Hematopoietic multipotent progenitor cell treated with erythropoietin and hydrocortisone succinate and interleukin-3 and kit ligand, for 17 days (in vitro differentiated cells): ENCODE results near the gene KLHL34.

Experiments
- DNase-seq: peaks from one replicate; pipeline ENCODE4 v3.0.0-alpha.2; 2015; ENCODE audit warnings: low spot score

Gene KLHL34, protein sequence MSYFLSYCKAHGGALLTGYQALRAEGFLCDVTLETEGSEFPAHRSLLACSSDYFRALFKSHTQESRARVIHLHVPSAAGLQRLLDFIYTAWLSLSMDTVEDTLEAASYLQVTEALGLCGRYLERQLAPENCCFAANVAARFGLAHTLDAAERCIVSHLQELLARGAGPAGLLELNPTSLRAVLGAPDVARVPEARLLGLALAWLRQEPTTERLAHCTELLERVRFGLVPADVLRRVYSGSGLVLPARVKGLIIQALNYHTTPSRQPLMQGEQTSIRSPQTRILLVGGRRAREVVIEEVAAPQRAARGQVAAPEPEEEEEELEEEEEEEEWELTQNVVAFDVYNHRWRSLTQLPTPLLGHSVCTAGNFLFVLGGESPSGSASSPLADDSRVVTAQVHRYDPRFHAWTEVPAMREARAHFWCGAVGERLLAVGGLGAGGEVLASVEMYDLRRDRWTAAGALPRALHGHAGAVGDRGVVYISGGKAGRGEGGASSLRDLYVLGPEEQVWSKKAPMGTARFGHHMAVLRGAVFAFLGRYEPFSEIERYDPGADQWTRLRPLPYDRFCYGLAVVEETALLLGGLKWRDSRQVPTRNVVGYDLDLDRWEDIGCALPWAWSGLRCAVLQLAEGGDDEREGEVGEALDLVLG

DNA sequence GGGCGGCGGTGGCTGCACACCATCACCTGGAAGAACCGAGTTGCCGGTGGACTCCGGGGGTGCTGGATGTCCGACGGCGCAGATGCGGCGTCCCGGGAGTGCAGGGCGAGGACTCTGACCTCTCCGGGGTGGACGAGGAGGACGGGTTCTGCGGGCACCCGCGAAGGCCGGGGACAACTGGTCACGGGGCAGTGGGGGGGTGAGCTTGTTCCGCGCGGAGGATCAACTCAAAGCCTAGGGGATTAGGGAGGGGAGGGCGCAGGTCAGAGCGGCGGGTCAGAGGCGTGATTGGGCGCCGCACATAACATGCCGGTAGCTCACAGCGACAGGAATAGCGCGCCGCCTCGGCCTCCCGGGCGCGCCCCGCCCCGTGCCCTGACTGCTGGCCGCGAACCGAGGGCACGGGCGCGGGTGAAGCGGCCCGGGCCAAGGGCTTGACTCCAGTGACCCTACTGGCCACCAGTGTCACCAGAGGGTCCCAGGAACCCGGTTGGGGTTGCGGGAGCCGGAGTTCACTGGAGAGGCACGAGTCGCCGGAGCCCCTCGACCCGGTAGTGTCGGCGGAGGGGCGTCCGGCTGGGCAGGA, at the start of gene KLHL34:
Gene KLHL34, minus strand, starts transcription at position 179 of the 586 bp plus-strand sequence. CDS start 542 bp downstream, outside the sequence.
- no peak for DNase-seq

DNA sequence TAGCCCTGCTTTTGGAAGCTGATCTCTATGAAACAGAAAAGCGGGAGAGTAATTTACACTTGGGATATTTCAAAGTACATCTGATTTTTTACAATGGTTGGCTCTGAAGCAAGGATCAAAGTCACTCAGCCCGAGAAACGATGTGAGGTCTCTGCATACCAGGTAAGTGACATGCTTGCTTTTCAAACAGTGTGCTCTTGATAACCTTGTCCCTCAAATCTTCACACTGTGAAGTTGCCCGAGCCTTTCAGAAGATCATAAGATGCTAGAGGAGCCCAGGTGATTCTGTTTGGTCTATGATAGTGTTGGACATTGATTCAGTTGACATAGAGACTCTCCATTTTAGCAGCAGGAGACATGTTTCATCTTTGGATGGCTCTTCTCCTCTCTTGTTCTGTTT, 47.1 kb upstream of the KLHL34 start:
- DNase-seq, result no peak

DNA sequence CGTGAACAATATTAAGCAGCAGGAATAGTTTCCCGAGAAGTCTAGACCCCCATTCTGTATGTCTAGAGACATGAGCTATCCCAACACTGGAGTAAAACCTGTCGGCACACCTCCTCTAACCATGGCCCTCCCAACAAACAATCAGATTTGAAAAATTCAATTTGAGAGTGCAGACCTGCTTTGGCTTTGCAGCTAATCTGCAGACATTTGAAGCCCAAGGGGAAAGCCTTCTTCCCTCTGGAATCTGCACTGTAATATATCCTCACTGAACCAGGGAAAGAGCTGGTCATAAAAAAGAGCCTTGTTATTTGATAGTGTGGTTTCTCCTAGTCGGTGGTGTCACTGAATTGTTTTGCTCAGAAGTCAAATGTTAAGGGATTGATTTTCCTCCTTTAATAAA, 44.6 kb upstream of the KLHL34 start:
- DNase-seq, result no peak

DNA sequence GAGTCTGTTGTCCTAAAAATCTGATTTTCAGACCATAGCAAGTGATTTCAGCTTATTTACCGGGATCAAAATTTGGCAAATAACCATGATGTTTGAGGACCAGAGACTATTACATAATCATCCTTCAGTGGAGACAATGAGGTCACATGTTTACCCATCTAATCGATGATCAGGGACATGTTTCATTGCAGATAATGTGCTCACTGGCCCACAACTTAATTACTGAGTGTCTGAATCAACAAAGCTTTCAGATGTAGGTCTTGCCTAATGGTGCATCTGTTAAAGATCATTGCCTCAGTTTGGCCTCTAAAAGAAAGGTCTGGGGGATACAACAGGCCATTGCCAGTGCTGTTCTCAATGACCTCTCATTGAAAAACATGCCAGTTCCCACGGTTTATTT, 42.8 kb upstream of the KLHL34 start:
- no peak for DNase-seq

DNA sequence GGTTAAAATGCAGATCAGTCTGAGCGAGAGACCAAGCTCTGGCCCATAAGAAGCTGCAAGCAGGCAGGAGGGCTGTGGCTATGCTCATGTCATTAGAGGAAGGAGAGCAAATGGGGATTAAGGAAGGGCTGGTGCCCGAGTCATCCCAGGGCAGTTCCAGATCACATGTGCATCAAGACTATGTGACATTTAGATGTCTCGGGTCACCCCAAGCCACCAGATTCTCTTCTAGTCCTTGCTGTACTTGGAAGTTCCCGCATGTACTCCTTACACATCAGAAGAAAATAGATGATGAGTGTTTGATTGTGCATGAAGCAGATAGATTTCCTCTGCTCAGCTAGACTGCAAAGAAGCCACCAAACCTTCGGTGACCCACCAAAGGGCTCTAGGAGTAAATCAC, 42.1 kb upstream of the KLHL34 start:
- DNase-seq, result no peak

DNA sequence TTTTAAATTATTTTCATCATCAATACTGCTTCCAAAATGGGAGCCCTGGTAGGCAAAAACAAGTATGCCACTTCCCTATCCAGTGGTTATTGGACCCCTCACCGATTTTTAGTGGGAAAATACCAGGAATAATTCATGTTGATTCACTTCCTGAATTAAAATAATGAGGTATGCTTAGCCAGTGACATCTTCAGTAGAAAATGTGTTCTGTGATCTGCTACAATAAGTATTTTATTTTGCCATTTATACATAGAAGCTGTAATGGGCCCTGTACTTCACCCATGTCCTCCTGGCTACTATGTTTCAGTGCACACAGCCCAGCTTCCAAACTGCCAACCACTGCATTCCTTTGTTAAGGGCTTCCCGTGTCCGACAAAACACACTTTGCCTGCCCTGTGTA, 41.0 kb upstream of the KLHL34 start:
- no peak for DNase-seq

DNA sequence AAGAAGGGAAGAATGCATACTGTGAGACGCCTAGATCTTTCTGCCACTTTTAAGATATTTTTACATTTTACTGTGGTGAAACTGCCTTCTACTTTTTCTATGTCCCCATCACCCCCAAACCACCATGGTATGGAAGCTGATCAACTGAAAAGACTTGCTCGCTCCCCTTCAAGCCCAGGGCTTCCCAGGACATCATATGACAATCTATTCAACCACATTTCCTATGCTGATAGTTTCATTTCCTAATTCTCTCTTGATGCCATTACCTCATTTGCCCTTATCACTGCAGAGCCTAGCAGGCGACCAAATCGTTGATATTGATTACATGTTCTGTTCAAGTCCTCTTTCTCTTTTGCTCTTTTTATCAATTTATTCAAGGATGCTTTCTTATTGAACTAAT, 40.1 kb upstream of the KLHL34 start:
- no peak for DNase-seq

DNA sequence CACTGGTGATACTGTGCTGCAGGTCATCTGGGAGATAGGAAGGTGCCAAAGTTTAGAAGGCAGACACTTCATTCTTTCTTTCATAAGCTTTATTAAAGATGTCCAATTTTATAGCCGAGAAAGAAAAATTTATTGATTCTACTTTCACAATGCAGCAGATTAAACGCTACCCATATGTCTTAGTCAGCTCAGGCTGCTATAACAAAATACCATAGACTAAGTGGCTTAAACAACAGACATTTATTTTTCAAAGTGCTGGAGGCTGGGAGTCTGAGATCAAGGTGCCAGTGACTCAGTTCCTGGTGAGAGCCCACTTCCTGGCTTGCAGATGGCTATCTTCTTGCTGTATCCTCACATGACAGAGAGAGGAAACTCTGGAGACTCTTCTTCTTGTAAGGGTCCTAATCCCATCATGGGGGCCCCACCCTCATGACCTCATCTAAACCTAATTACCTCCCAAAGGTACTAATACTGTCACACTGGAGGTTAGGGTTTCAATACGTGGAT, 33.4 kb upstream of the KLHL34 start:
- no peak for DNase-seq

DNA sequence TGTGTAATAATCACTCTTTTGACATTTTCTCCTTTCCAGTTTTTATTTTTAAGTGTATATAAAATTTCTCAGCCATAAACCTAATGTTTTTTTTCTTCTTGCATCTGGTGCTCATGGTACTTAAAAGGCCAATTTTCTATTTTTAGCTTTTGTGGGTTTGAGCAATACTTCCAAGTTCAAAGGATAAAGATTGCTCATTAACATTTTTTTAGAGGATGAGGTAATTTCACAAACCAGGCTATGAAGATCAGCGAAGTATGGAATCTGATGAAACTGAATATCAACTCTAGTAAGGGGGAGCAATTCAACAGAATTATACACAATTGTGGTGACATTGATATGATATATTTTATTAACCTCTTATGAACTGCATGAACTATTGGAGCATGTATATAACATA, 25.8 kb upstream of the KLHL34 start:
- no peak for DNase-seq

DNA sequence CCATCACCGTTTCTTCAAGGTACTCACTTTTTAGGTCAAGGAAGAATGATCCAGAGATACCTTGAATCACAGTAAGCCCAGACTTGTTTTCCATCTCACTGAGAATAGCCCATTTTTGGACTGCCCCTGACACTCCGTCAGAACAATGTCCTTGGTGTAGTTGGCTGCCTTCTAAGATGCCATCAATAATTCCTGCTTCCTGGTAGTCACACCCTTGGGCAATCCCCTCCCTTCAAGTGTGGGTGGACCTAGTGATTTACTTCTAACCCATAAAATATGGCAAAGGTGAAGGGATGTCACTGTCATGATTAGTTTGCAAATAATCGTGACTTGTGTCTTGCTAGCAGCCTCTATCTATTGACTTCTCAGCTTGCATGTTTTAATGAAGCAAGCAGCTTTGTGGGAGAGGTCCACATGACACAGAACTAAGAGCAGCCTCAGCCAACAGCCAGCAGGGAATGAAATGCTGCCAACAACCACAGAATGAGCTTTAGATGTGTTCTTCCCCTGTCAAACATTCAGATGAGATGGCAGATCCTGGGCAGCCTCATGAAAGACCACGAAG, 20.0 kb upstream of the KLHL34 start:
- DNase-seq, result no peak

DNA sequence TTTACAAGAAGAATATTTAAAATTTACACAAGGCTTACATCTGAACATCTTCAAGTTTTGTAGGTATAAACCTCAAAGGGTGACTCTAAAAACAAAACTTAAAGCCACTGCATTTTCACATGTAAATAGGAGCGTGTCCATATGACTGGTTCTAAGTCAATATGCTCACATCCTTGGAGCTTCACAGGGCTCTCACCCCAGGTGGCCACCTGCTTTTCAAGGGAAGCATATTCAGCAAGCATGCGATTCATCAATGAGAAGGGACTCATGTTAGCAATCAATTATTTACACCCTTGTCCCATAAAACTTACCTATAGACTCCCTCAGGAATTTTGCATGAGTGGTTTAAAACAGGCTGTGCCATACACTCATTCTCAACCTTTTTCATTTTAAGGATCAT, 17.8 kb upstream of the KLHL34 start:
- no peak for DNase-seq

DNA sequence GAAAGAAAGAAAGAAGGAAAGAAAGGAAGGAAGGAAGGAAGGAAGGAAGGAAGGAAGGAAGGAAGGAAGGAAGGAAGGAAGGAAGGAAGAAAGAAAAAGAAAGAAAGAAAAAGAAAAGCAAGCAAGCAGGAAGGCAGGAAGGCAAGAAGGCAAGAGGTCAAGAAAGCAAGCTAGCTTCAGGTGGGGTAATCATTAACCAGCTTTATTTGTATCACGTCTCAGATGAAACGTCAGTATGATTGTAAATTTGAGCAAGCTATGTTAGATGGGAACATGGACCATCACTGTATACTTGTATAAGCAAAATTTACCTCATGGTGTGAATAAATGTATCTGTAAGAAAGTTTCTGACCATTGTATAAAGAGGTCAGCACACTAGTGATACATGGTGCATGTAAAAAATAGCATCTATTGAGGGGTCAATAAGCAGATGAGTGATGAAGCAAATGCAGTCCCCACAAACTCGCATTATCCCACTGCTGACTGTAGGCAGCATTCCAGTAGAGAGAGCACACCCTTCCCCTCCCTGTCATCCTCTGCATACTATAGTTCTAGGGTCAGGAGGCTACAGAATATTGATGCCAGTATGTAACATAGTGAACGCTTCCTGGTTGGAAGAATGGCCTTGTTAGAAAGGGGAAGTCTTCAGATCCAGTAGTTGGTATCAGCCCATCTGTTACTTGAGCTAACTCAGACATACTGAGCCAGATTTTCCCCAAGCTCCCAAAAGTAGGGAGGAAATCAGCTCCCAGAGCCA, 16.5 kb upstream of the KLHL34 start:
- DNase-seq, result no peak

DNA sequence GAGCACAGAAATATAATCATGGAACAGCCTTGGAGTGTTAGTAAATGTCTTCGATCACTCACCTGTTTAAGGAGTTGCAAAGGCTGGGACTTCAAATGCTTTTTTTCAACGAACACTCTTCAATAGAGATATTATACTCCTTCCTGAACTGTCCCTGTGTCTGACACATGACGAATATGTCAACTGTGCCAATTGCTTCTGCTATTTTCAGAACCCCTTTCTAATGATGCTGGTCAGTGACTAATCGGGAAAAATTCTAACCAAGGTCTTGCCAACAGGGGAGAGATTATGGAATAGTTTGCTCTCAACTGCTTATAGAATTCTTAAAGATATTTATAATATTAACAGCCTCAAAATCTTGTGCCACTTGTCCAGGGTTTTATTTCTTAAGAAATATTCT, 8.5 kb upstream of the KLHL34 start:
- no peak for DNase-seq

DNA sequence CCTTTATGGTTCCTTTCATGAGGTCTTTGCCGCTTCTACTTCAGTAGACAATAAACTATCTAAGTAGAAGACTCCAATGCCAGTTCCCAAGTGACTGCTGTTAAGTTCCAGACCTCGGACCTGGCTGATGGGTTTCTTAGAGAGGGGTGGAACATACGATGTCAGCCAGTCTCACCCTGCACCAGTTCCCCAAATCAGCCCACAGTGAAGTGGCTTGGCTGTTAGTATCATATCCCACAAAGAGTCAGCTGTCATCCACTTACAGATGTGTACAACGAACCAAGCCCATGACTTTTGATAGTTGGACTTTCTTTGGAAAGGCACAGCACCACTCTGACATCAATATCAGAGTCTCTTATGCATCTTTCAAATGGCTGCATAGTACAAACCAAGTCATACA, 8.1 kb upstream of the KLHL34 start:
- DNase-seq, result no peak

DNA sequence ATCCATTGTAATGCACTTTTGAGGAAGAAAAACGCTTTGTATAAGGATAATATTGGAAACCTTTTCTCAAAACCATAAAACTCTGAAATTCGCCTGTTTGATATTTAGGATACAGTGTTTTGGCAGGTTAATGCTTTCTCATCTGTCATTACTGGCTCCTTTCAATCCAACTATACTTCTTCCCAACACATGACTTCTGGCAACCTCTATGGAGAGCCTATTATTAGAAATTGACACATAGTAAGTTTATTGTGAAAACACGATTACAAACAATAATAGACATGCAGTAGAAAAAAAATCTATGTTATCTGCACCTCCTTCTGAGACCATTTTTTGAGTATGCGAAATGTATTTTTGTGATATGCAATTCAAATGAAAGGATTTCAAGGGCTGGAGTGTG, 4.6 kb upstream of the KLHL34 start:
- no peak for DNase-seq

DNA sequence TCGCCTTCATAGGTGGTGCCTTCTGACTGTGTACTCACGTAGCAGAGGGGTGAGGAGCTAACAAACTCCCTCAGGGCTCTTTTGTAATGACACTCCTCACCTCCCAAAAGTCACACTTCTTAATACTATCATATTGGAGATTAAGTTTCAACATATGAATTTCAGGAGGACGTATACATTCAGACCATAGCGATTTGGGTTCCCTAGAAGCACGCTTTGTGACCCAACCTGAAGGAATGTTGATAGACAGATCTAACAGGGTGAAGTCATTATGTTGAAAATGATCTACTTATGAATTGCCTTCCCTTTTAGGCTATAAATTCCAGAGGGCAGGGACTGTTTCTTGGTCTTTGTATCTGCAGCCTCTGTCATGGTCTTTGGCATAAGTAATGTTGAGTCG, 3.2 kb upstream of the KLHL34 start:
- no peak for DNase-seq

DNA sequence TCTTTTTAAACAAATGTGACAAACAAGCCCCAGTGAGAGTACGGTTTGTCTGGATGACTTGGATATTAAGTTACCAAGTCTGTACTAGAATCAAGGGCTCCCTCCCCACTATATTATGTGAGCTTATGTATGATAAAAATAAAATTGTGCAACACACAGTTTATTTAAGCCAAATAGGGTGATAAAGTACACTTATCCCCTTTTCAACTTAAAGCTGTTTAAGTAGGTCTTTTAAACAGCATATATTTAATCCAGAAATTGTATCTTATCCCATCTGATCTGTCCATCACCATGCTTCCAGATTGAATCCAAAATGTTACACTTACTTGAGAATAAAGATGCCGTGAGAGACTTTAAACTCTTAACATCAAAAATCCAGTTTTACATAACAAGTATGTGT, 2.0 kb upstream of the KLHL34 start:
- no peak for DNase-seq

DNA sequence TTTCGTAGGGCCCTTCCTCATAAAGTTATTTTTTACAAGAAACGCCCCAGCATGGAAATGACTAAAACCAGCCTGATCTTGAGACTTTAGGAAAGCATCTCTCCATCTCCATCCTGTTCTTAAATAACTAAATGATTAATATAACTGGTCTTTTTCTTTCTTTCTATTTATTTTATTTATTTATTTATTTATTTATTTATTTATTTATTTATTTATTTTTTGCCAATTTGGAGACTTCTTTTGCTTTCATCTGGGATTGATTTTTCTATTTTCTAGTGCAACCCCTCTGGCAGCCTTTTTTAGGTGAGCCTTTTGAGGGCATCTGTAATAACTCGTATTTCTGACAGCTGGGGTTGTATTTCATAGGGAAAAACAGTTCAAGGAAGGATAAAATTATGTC, 1.2 kb upstream of the KLHL34 start:
- DNase-seq, result no peak

DNA sequence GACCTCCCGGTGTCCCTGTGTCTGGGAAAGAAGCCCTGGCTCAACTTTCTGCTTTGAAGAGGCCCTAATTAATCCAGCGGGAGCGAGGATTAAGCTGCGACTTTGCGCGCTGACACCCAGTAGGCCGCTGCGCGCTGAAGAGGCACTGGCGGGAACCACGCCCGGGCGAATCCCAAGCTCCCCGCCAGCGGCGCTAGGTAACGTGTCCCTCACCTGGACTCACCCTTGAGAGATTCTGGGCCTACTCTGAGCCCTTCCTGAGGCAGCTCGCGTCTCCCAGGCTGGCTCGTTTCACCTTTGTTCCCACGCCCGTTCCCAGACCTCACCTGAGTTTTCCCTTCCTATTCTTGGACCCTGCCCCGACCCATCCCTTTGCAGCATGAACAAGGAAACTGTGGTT, 616 bp upstream of the KLHL34 start:
- no peak for DNase-seq

DNA sequence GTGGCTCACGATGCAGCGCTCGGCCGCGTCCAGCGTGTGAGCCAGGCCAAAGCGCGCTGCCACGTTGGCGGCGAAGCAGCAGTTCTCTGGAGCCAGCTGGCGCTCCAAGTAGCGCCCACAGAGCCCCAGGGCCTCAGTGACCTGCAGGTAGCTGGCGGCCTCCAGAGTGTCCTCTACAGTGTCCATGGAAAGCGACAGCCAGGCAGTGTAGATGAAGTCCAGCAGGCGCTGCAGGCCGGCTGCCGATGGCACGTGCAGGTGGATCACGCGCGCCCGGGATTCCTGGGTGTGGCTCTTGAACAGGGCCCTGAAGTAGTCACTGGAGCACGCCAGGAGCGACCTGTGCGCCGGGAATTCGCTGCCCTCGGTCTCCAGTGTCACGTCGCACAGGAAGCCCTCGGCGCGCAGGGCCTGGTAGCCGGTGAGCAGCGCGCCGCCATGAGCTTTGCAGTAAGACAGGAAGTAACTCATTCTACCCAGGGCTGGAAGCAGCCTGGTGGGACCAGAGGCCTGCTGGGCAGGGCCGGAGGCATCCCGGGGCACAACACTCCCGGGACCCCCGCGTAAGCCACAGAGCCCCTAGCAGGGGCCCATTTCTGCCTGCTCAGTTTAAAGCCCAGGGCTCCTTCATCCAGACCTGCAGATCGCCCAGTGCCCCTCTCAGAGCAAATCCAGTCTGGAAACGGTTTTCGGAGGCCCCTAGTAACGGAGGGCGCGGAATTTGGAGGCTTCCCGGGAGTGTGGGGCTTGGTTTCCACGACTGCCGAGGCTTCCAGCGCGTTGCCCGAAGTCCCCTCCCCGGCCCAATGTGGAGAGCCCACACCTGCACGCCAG, 595 bp downstream of the KLHL34 start:
- no peak for DNase-seq

DNA sequence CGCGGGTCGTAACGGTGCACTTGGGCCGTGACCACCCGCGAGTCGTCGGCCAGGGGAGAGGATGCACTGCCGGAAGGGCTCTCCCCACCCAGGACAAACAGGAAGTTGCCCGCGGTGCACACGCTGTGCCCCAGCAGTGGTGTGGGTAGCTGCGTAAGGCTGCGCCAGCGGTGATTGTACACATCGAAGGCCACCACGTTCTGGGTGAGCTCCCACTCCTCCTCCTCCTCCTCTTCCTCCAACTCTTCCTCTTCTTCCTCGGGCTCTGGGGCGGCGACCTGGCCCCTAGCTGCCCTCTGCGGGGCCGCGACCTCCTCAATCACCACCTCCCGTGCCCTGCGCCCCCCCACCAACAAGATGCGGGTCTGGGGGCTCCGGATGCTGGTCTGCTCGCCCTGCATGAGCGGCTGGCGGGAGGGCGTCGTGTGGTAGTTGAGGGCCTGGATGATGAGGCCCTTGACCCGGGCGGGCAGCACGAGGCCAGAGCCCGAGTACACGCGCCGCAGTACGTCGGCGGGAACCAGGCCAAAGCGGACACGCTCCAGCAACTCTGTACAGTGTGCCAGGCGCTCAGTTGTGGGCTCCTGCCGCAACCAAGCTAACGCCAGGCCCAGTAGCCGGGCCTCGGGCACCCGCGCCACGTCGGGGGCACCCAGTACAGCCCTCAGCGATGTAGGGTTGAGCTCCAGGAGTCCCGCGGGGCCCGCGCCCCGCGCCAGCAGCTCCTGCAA, 1.4 kb downstream of the KLHL34 start:
- DNase-seq, result no peak
